Measurements from ENCODE around the gene IGF2BP2. TPM values are rescaled to one million over a fixed set of nuclear protein-coding genes. Genes with fewer than 3 reads are reported as not detected.
"Not testable (repeated sequence)": the region's sequence is repeated elsewhere in the genome, so short reads cannot be mapped to it uniquely, and the experiment has no call there.

The IGF2BP2 gene
- total RNA-seq, 1 donor from 2014 or later, result 2.9 TPM

- Histone ChIP-seq H3K4me1 (no peaks in the 10 kb centered on the region), H3K27me3 (no peaks in the 10 kb centered on the region), H3K36me3 (no peaks in the 10 kb centered on the region), H3K27ac (no peak overlapping the region), H3K9me3 (no peaks in the 10 kb centered on the region), H3K4me3 (no peak overlapping the region)
- no peak for TF ChIP-seq CTCF (IDR thresholded peaks at IDR 0.05)
- no peak for DNase-seq (ENCODE audit: low spot score in 2 of 2)
- intact Hi-C loops (cut with DNase I), result no loop called here
Observed at GRCh38 chr3:185647880-185648210, 177.0 kb downstream of the IGF2BP2 start.

GRCh38 chr3:185647134-185647879 lies 177.5 kb downstream of the IGF2BP2 start:
- Histone ChIP-seq H3K9me3 (no peaks in the 10 kb centered on the region), H3K27ac (no peak overlapping the region), H3K36me3 (no peaks in the 10 kb centered on the region), H3K4me1 (no peaks in the 10 kb centered on the region), H3K27me3 (no peaks in the 10 kb centered on the region), H3K4me3 (no peak overlapping the region)
- no peak for DNase-seq (ENCODE audit: low spot score in 2 of 2)
- TF ChIP-seq CTCF (IDR thresholded peaks at IDR 0.05), result no peak
- intact Hi-C loops (cut with DNase I), result no loop called here

GRCh38 chr3:185646382-185647133 lies 178.3 kb downstream of the IGF2BP2 start:
- H3K4me3 ChIP-seq, result no peak overlapping the region
- H3K27ac ChIP-seq, result no peak overlapping the region
- H3K9me3 ChIP-seq, result no peaks in the 10 kb centered on the region
- no peak for DNase-seq (ENCODE audit: low spot score in 2 of 2)
- H3K4me1 ChIP-seq, result no peaks in the 10 kb centered on the region
- H3K36me3 ChIP-seq, result no peaks in the 10 kb centered on the region
- TF ChIP-seq CTCF (IDR thresholded peaks at IDR 0.05), result no peak
- H3K27me3 ChIP-seq, result no peaks in the 10 kb centered on the region
- intact Hi-C loops (cut with DNase I), result no loop called here

- DNase-seq (ENCODE audit: low spot score in 2 of 2), result no peak
- intact Hi-C loops (cut with DNase I), result no loop called here
- no peak overlapping the region for H3K27ac ChIP-seq
Observed at GRCh38 chr3:185645596-185646381, 179.1 kb downstream of the IGF2BP2 start.

GRCh38 chr3:185645191-185645590 lies 179.7 kb downstream of the IGF2BP2 start:
- H3K4me1 ChIP-seq, H3K4me3 ChIP-seq: not testable (repeated sequence)

More at GRCh38 chr3:185645596-185646381, 179.1 kb downstream of the IGF2BP2 start:
- Histone ChIP-seq H3K9me3 (no peaks in the 10 kb centered on the region), H3K36me3 (no peaks in the 10 kb centered on the region), H3K27me3 (no peaks in the 10 kb centered on the region), H3K4me3 (no peak overlapping the region), H3K4me1 (no peaks in the 10 kb centered on the region)
- no peak for TF ChIP-seq CTCF (IDR thresholded peaks at IDR 0.05)

GRCh38 chr3:185640308-185640707 lies 184.5 kb downstream of the IGF2BP2 start:
- H3K27ac ChIP-seq, result no peak overlapping the region
- TF ChIP-seq CTCF (IDR thresholded peaks at IDR 0.05), result no peak
- H3K36me3 ChIP-seq, result no peaks in the 10 kb centered on the region
- no peak overlapping the region for H3K4me3 ChIP-seq
- no peaks in the 10 kb centered on the region for H3K4me1 ChIP-seq
- DNase-seq (ENCODE audit: low spot score in 2 of 2), result no peak
- intact Hi-C loops (cut with DNase I), result no loop called here
- H3K9me3 ChIP-seq, result no peaks in the 10 kb centered on the region
- H3K27me3 ChIP-seq, result no peaks in the 10 kb centered on the region

More at GRCh38 chr3:185645191-185645590, 179.7 kb downstream of the IGF2BP2 start:
- H3K36me3 ChIP-seq; H3K27ac ChIP-seq; H3K9me3 ChIP-seq; DNase-seq (ENCODE audit: low spot score in 2 of 2); H3K27me3 ChIP-seq; intact Hi-C loops (cut with DNase I): not testable (repeated sequence)
